KBM-7 (cell line): ENCODE measurements around the gene VWA1.
"Not testable (repeated sequence)": the region's sequence is repeated elsewhere in the genome, so short reads cannot be mapped to it uniquely, and the experiment has no call there.

ENCODE experiments used
- DNase-seq: peaks from one replicate; pipeline ENCODE4 v3.0.0-alpha.2; 2015
- in situ Hi-C: fragments of 300-500 bp; cut with MboI; formaldehyde crosslinking; loops from 2 replicates; pipeline ENCODE4 v1.14.3; 2020; ENCODE audit warnings: low sequenced_read_pairs, low pct_unique_long_range_greater_than_20kb, mixed read lengths

The VWA1 gene

GRCh38 chr1:1402072-1402900, 33.2 kb upstream of the VWA1 start:
- in situ Hi-C loops: no loop called here
- DNase-seq: peak; percentile 75

GRCh38 chr1:1402901-1403392, 32.5 kb upstream of the VWA1 start:
- in situ Hi-C loops, DNase-seq: not testable (repeated sequence)

- DNase-seq: no peak
- in situ Hi-C loops: no loop called here
Measured at GRCh38 chr1:1403653-1404052, 31.8 kb upstream of the VWA1 start.

- in situ Hi-C loops: no loop called here
- peak; percentile 23 for DNase-seq
Measured at GRCh38 chr1:1406101-1406820, 29.2 kb upstream of the VWA1 start.

- DNase-seq: peak; percentile 92
- in situ Hi-C loops: no loop called here
Measured at GRCh38 chr1:1406821-1407635, 28.5 kb upstream of the VWA1 start, which contains the start of gene MRPL20. Gene MRPL20, minus strand, starts transcription at chr1:1407293. Its CDS starts 76 bp downstream, at chr1:1407217.

- peak; percentile 49 for DNase-seq
- in situ Hi-C loops: no loop called here
Measured at GRCh38 chr1:1407636-1408318, 27.7 kb upstream of the VWA1 start.

GRCh38 chr1:1410238-1410637, 25.3 kb upstream of the VWA1 start:
- in situ Hi-C loops, DNase-seq: not testable (repeated sequence)

GRCh38 chr1:1411626-1412025, 23.9 kb upstream of the VWA1 start:
- in situ Hi-C loops: no loop called here

GRCh38 chr1:1412311-1412902, 23.1 kb upstream of the VWA1 start:
- in situ Hi-C loops, DNase-seq: not testable (repeated sequence)

More at GRCh38 chr1:1411626-1412025, 23.9 kb upstream of the VWA1 start:
- no peak for DNase-seq

GRCh38 chr1:1415751-1416150, 19.7 kb upstream of the VWA1 start:
- in situ Hi-C loops: no loop called here

GRCh38 chr1:1417396-1417795, 18.1 kb upstream of the VWA1 start:
- in situ Hi-C loops, DNase-seq: not testable (repeated sequence)

More at GRCh38 chr1:1415751-1416150, 19.7 kb upstream of the VWA1 start:
- no peak for DNase-seq

- in situ Hi-C loops, DNase-seq: not testable (repeated sequence)
Measured at GRCh38 chr1:1417825-1418463, 17.5 kb upstream of the VWA1 start.

GRCh38 chr1:1418464-1419362, 16.8 kb upstream of the VWA1 start:
- in situ Hi-C loops: no loop called here
- no peak for DNase-seq

GRCh38 chr1:1419363-1419812, 16.1 kb upstream of the VWA1 start:
- DNase-seq: no peak
- in situ Hi-C loops: no loop called here

- in situ Hi-C loops: no loop called here
Measured at GRCh38 chr1:1419813-1420653, 15.5 kb upstream of the VWA1 start.

GRCh38 chr1:1420654-1421141, 14.8 kb upstream of the VWA1 start:
- no peak for DNase-seq
- in situ Hi-C loops: no loop called here

More at GRCh38 chr1:1419813-1420653, 15.5 kb upstream of the VWA1 start:
- DNase-seq: no peak
